Measurements from ENCODE around the gene AFM.
"Not testable (repeated sequence)": the region's sequence is repeated elsewhere in the genome, so short reads cannot be mapped to it uniquely, and the experiment has no call there.

Gene AFM

GRCh38 chr4:73507541-73507940, 26.0 kb downstream of the AFM start:
- DNase-seq, result no peak

- DNase-seq, result no peak
Observed at GRCh38 chr4:73508651-73509050, 27.1 kb downstream of the AFM start.

- no peak for DNase-seq
Observed at GRCh38 chr4:73518340-73518739, 36.8 kb downstream of the AFM start.

GRCh38 chr4:73520821-73521220, 39.3 kb downstream of the AFM start:
- no peak for DNase-seq

GRCh38 chr4:73523126-73523525, 41.6 kb downstream of the AFM start:
- no peak for DNase-seq

GRCh38 chr4:73525611-73526010, 44.1 kb downstream of the AFM start:
- DNase-seq, result no peak

GRCh38 chr4:73527196-73527595, 45.7 kb downstream of the AFM start:
- no peak for DNase-seq

- no peak for DNase-seq
Observed at GRCh38 chr4:73528171-73528570, 46.6 kb downstream of the AFM start.

GRCh38 chr4:73533515-73534422, 52.2 kb downstream of the AFM start:
- DNase-seq, result no peak

- DNase-seq, result no peak
Observed at GRCh38 chr4:73538162-73538561, 56.6 kb downstream of the AFM start.

GRCh38 chr4:73539386-73539785, 57.8 kb downstream of the AFM start:
- no peak for DNase-seq

GRCh38 chr4:73540826-73541225, 59.3 kb downstream of the AFM start:
- no peak for DNase-seq

- no peak for DNase-seq
Observed at GRCh38 chr4:73541251-73541650, 59.7 kb downstream of the AFM start.

GRCh38 chr4:73544620-73545019, 63.1 kb downstream of the AFM start:
- DNase-seq, result no peak

- not testable (repeated sequence) for DNase-seq
Observed at GRCh38 chr4:73550865-73551264, 69.3 kb downstream of the AFM start.

Measured in activated CD4-positive, alpha-beta T cell treated with anti-CD3 and anti-CD28 coated beads for 48 hours (primary cell).